Measurements from ENCODE around the gene SKI. TPM values are rescaled to one million over a fixed set of nuclear protein-coding genes. Genes with fewer than 3 reads are reported as not detected.
A peak's percentile ranks its signal among the peaks of the same experiment; 100 is the strongest.

The SKI gene
- total RNA-seq, 8 experiments from 2014 or later: 5.0 to 36.8 (median 22.6) TPM

DNA sequence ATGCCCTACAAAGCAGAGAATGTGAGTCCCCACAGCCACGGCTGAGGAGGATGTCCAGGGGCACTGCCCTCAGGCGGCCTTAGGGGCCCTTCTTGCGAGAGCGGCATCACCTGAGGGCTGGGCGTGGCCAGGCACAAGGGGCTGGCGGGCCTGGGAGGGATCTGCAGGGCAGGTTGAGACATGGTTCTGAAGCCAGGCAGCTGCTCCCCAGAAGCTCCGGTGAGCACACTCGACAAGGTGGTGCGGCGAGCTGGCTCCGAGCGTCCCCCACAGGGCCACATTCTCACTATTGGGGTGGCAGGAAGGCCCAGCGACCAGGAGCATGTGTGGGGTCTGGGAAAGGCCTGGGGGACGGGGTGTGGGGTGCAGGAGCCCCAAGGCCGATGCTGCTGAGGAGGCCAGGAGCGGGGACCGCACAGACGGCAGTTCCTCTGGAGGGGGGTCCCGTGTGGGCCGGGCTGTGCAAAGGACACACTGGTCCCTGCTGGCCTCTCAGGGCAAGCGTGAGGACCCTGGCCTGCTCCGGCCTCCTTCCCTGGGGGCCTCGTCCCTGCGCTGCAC, 116.1 kb downstream of the SKI start:
- H3K4me3 ChIP-seq: no peak overlapping the region
- no peak for ATAC-seq (replicated peaks in 6 of 8)
- peaks cover 14% of the 10 kb centered on the region in 2 donors for H3K4me1 ChIP-seq (replicated peaks in 1 of 2)
- in situ Hi-C loops (cut with MboI; ENCODE audit: low pct_unique_long_range_greater_than_20kb in 2 of 9, low sequenced_read_pairs in 9 of 9, unreplicated experiment in 9 of 9): no loop called here
- no peak overlapping the region for H3K27ac ChIP-seq
- WGBS, 10 experiments: 85 to 100% (median 100%) methylated on average over 1 to 4 of the region's 24 CpGs; no CpG with 5 or more reads in 7 of the 10 experiments

DNA sequence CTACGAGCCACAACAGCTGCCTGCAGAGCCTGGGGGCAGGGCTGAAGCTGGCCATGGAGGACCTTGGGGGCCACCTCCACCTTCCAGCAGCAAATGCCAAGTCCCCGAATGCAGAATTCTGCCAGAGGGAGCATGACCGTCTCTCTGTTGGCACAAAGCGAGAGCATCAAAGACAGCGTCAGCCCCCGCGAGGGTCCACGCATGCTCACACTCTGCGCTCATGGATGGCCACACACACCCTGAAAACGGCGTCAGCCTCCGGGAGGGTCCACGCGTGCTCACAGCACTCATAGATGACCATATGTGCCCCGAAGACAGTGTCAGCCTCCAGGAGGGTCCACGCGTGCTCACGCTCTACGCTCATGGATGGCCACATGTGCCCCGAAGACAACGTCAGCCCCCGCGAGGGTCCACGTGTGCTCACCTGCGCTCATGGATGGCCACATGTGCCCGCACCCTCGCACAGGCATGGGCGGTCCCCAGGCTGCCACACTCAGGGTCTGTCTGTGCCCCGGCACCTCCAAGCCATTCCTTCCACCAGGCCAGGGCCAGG, 116.7 kb downstream of the SKI start:
- no peak overlapping the region for H3K27ac ChIP-seq
- no peak overlapping the region for H3K4me3 ChIP-seq
- ATAC-seq (replicated peaks in 6 of 8): no peak
- in situ Hi-C loops (cut with MboI; ENCODE audit: low pct_unique_long_range_greater_than_20kb in 2 of 9, low sequenced_read_pairs in 9 of 9, unreplicated experiment in 9 of 9): no loop called here
- WGBS, 10 experiments: 73 to 100% (median 96%) methylated on average over 1 to 22 of the region's 29 CpGs; no CpG with 5 or more reads in 3 of the 10 experiments
- peaks cover 20% of the 10 kb centered on the region in 2 donors for H3K4me1 ChIP-seq (replicated peaks in 1 of 2)

DNA sequence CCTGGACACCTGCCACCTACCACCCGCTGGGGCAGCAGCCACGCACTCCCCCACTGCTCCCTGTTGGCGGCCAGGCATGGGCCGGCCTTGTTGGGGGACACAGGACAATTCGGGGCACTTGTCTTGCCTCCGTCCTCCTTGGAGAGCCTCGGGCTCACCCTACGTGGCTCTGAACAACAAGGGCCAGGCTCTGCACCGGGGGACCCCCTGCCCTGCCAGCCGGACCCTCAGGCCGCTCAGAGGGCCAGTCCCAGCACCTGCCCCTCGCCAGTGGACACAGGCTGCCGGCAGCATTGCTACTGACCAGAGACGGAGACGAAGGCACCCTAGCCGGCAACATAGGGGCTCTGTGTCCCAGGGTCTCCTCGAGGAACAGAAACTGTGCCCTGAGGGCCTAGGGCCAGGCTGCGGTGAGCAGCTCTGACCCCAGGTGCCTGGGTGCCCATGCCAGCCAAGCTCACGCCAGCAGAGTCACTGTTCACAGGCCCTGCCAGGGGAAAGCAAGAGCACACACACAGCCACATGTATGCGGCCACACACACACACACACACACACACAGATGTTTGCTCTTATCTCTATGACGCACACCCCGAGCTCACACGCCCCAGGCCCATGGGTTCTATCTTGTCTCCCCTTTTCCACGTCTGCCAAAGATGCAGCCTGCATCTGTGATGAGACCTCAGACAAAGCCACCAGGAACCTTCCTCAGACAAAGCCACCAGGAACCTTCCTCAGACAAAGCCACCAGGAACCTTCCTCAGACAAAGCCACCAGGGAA, 117.4 kb downstream of the SKI start:
- peaks cover 22 to 26% of the 10 kb centered on the region in 2 donors for H3K4me1 ChIP-seq (replicated peaks in 1 of 2)
- ATAC-seq (replicated peaks in 6 of 8): peak in 1 of 8 experiments; percentile 28
- no peak overlapping the region for H3K27ac ChIP-seq
- in situ Hi-C loops (cut with MboI; ENCODE audit: low pct_unique_long_range_greater_than_20kb in 2 of 9, low sequenced_read_pairs in 9 of 9, unreplicated experiment in 9 of 9): no loop called here
- 80 to 100% (median 80%) methylated on average over 1 to 5 of the region's 24 CpGs; no CpG with 5 or more reads in 5 of the 10 experiments for WGBS, 10 experiments
- H3K4me3 ChIP-seq: no peak overlapping the region

DNA sequence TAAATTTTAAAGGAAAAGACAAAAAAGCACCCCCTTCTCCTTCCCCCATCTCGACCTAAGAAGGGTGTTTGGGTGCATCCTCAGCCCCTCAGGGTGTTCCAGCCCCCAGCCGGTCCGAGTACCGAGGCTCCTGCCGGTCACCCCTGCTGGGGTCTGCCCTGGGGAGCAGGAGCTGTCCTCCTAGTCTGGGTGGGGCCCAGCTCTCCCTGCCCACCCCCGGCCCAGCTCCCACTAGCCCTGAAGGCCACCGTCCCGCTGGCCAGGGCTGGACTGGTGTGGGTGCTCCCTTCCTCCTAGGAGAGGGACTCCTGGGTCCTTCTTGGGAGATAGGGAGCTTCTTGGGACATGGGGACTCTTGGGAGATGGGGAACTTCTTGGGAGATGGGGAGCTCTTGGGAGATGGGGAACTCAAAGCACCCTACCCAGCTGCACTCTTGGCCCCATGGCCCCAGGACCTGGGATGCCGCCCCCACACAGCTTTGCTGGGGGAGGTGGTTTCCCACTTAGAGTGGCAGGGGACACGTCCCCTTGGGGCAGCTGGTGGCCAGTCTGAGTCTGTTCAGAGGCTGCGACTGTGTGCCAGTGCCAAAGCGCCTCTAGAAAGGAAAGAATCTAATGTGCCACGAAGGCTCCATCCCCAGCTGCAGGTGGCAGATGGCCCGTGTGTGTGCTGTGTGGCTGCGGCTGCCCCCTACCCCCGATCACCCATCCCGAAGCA, 118.7 kb downstream of the SKI start:
- no peak overlapping the region for H3K4me3 ChIP-seq
- H3K4me1 ChIP-seq (replicated peaks in 1 of 2): peaks cover 19 to 21% of the 10 kb centered on the region in 2 donors
- no peak overlapping the region for H3K27ac ChIP-seq
- in situ Hi-C loops (cut with MboI; ENCODE audit: low pct_unique_long_range_greater_than_20kb in 2 of 9, low sequenced_read_pairs in 9 of 9, unreplicated experiment in 9 of 9): no loop called here
- 80 to 83% methylated on average over 2 to 5 of the region's 17 CpGs; no CpG with 5 or more reads in 8 of the 10 experiments for WGBS, 10 experiments
- ATAC-seq (replicated peaks in 6 of 8): no peak

DNA sequence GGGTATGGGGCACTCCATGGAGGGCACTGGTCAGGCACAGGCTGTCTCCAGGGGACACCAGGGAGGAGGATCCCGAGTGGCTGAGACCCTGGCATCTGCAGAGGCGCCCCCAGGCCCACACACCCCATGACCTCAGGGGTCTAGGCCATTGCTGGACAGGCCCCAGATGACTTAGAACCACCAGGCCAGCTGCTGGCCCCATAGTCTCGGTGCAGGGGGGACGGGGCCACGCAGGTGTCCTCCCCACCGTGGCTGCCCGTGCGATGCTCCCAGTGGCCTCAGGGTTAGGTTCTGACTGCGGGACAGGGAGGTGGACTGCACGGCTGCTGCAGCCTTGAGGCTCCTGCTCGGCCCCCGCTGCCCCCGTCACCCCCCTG, 119.3 kb downstream of the SKI start:
- 100% methylated on average over 1 of the region's 13 CpGs; no CpG with 5 or more reads in 9 of the 10 experiments for WGBS, 10 experiments
- Histone ChIP-seq H3K4me3 (no peak overlapping the region), H3K27ac (no peak overlapping the region), H3K4me1 (replicated peaks in 1 of 2) (peaks cover 13 to 16% of the 10 kb centered on the region in 2 donors)
- no peak for ATAC-seq (replicated peaks in 6 of 8)
- in situ Hi-C loops (cut with MboI; ENCODE audit: low pct_unique_long_range_greater_than_20kb in 2 of 9, low sequenced_read_pairs in 9 of 9, unreplicated experiment in 9 of 9): no loop called here

DNA sequence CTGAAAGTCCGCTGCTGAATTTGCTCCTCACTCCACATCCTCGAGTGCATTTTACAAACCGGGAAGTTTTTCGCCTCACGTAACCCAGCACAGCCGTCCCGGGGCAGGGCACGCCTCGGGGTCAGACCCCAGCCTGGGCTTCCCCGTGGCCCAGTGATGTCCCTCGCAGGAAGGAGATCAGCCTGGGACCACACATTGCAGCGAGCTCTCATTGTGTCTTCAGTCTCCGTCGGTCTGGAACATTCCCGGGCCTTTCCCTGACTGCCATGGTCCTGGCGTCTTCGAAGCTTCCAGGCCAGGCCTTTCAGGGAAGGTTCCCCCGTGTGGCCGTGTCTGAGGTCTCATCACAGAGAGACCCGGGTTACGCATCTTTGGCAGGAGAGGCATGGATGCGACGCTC, 119.8 kb downstream of the SKI start:
- 59 to 91% (median 85%) methylated on average over 3 to 9 of the region's 23 CpGs; no CpG with 5 or more reads in 4 of the 10 experiments for WGBS, 10 experiments
- Histone ChIP-seq H3K4me3 (no peak overlapping the region), H3K27ac (no peak overlapping the region), H3K4me1 (replicated peaks in 1 of 2) (peaks cover 13 to 14% of the 10 kb centered on the region in 2 donors)
- in situ Hi-C loops (cut with MboI; ENCODE audit: low pct_unique_long_range_greater_than_20kb in 2 of 9, low sequenced_read_pairs in 9 of 9, unreplicated experiment in 9 of 9): no loop called here
- ATAC-seq (replicated peaks in 6 of 8): no peak

DNA sequence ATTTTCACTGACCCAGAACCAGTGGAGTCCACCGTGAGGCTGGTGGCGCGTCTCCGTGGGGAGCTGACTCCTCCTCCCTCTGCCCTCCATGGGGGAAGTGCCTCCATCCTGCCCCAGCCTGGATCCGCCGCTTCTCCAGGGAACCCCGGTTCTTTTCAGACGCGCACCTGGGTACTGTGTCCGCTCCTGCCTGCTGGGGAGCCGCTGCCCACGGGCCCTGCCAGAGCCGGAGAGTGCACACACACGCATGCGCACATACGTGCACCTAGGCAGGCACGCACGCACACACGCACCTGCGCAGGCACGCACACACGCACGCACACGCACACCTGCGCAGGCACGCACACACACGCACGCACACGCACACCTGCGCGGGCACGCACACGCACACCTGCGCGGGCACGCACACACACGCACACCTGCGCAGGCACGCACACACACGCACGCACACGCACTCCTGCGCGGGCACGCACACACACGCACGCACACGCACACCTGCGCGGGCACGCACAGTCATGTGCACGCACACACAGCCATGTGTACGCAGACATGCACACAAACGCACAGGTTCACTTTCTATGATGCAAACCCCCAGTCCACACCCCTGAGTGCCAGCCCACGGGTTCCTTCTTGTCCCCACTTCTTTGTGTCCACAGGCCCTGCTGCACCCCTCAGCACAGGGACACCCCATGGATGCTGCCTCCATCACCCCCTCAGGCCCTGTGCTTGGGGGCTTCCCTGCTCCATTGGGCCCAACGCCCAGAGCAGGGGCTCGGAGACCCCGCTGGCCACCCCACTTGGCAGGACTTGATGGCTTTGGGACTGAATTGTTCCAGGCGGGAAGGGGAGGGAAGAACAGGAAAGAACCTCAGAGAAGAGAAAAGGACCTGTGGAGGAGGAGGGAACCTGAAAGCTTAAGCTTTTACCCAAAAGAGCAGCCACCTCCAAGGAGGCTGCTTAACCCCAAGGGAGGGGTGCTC, 120.5 kb downstream of the SKI start:
- WGBS, 10 experiments: 91 to 96% (median 94%) methylated on average over 9 to 37 of the region's 59 CpGs; no CpG with 5 or more reads in 6 of the 10 experiments
- ATAC-seq (replicated peaks in 6 of 8): peak in 1 of 8 experiments; percentile 5
- Histone ChIP-seq H3K4me1 (replicated peaks in 1 of 2) (peaks cover 14 to 20% of the 10 kb centered on the region in 2 donors), H3K27ac (no peak overlapping the region), H3K4me3 (no peak overlapping the region)
- in situ Hi-C loops (cut with MboI; ENCODE audit: low pct_unique_long_range_greater_than_20kb in 2 of 9, low sequenced_read_pairs in 9 of 9, unreplicated experiment in 9 of 9): no loop called here

DNA sequence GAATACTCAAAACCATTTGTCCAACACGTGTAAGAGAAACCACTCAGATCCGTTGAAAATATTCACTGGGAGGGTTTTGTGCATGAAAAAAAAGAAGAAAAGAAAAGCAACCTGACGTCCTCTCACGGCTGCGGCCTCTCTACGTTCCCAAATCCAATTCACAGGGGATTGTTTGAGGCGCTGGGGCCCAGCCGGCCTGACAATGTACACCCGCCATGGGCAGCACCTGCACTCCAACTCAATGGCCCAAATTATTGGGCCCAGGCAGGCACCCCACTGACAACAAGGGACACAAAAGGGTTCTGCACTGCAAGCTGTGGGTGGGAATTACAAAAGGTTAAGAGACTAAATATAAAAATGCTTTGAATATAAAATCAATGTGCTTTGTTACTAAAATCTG, 121.7 kb downstream of the SKI start:
- no peak overlapping the region for H3K4me3 ChIP-seq
- WGBS, 10 experiments: 8 to 80% (median 50%) methylated on average over 2 to 9 of the region's 9 CpGs; no CpG with 5 or more reads in 1 of the 10 experiments
- H3K27ac ChIP-seq: peak overlapping the region in 1 of 2 donors; percentile 17
- in situ Hi-C loops (cut with MboI; ENCODE audit: low pct_unique_long_range_greater_than_20kb in 2 of 9, low sequenced_read_pairs in 9 of 9, unreplicated experiment in 9 of 9): loop anchor here in 1 of 9 experiments (25.0 kb wide), 1 partner anchor 138 kb away; no protein-coding TSS in a partner anchor
- no peak for ATAC-seq (replicated peaks in 6 of 8)
- peaks cover 16 to 25% of the 10 kb centered on the region in 2 donors for H3K4me1 ChIP-seq (replicated peaks in 1 of 2)

DNA sequence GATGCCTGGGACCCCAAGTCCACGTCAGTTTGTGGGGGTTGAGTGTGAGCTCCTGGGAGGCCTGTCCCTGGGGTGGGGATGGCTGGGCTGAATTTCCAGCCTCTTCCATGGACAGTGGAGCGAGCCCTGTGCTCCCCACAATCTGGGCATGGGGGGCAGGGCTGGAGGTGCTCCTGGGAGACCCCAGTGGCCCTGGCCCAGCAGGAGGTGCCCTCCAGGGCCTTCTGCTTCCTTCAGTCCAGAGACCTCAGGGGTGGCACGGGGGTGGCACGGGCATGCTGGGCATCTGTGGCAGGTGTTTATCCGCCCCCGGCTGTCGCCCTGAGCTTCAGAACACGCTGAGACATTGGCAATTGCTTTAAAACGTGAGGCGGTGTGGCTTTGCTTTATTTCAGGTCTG, 122.4 kb downstream of the SKI start:
- WGBS, 10 experiments: 40 to 91% (median 75%) methylated on average over 1 to 7 of the region's 10 CpGs; no CpG with 5 or more reads in 4 of the 10 experiments
- Histone ChIP-seq H3K27ac (no peak overlapping the region), H3K4me3 (no peak overlapping the region), H3K4me1 (replicated peaks in 1 of 2) (peaks cover 23 to 31% of the 10 kb centered on the region in 2 donors)
- no peak for ATAC-seq (replicated peaks in 6 of 8)
- in situ Hi-C loops (cut with MboI; ENCODE audit: low pct_unique_long_range_greater_than_20kb in 2 of 9, low sequenced_read_pairs in 9 of 9, unreplicated experiment in 9 of 9): loop anchor here in 1 of 9 experiments (25.0 kb wide), 1 partner anchor 138 kb away; no protein-coding TSS in a partner anchor

DNA sequence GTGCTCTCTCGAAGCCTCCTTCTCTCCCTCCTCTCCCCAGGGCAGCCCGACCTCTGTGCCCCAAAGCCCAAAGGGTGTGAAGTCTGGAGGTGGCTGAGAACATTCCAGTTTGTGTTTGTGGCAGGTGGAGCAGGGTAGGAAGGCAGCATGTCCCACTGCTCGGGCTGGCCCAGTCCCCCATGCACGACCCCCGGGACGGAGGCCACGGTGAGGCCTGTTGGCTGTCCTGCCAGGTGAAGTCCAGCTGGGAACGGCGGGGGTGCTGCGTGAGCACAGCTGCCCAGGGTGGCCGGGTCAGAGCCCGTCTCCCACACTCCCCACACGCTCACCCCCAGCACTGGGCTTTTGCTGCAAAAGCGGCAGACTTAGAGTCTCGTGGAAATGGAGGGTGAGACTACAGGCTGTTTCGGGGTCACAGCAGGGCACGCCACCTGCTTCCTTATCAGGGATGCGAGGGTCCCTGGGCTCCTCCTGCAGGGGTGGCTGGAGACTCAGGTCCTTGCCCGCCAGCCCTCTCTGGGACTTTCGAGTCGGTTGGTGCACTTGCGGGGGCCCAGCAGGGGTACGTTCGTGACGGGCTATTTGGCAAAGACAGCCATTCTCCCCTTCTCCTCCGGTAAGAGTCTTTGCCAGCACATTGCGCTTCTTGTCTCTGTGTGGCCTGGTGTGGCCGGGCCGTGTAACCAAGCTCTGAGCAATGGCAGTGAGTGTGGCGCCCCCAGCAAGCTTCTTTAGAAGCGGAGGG, 123.0 kb downstream of the SKI start:
- in situ Hi-C loops (cut with MboI; ENCODE audit: low pct_unique_long_range_greater_than_20kb in 2 of 9, low sequenced_read_pairs in 9 of 9, unreplicated experiment in 9 of 9): loop anchor here in 1 of 9 experiments (25.0 kb wide), 1 partner anchor 139 kb away; no protein-coding TSS in a partner anchor
- 0 to 88% (median 87%) methylated on average over 2 to 19 of the region's 31 CpGs; no CpG with 5 or more reads in 3 of the 10 experiments for WGBS, 10 experiments
- H3K4me3 ChIP-seq: no peak overlapping the region
- H3K4me1 ChIP-seq (replicated peaks in 1 of 2): peaks cover 26 to 32% of the 10 kb centered on the region in 2 donors
- ATAC-seq (replicated peaks in 6 of 8): no peak
- H3K27ac ChIP-seq: no peak overlapping the region

DNA sequence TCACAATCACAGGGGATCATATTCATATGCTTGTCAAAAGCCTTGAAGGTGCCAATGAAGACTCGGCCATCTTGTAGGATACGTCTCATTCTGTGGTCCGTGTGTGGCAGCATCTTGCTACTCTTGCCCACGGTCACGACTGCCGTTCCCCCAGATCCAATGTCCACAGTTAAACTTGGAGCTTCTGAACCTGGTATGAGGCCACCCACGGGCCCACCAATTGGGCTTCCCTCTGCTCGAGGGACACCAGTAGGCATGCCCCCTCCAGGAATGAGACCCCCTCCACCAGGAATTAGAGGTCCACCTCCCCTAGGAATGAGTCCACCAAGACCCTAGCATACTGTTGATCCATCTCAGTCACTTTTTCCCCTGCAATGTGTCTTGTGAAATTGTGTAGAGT, 123.6 kb downstream of the SKI start:
- Histone ChIP-seq H3K4me1 (replicated peaks in 1 of 2) (peaks cover 26 to 32% of the 10 kb centered on the region in 2 donors), H3K4me3 (no peak overlapping the region), H3K27ac (no peak overlapping the region)
- no peak for ATAC-seq (replicated peaks in 6 of 8)
- 89 to 96% (median 92%) methylated on average over 2 to 5 of the region's 8 CpGs; no CpG with 5 or more reads in 5 of the 10 experiments for WGBS, 10 experiments
- in situ Hi-C loops (cut with MboI; ENCODE audit: low pct_unique_long_range_greater_than_20kb in 2 of 9, low sequenced_read_pairs in 9 of 9, unreplicated experiment in 9 of 9): loop anchor here in 1 of 9 experiments (25.0 kb wide), 1 partner anchor 139 kb away; no protein-coding TSS in a partner anchor
